ENCODE results near the gene BBS7. TPM values are rescaled to one million over a fixed set of nuclear protein-coding genes. Genes with fewer than 3 reads are reported as not detected.
A peak's percentile ranks its signal among the peaks of the same experiment; 100 is the strongest.

BBS7 gene
- total and polyA plus RNA-seq, 9 of the 15 experiments (the other 6 are each of a cell fraction or from before 2014, with no cell fraction given): 13.4 to 25.8 (median 16.4) TPM

DNA sequence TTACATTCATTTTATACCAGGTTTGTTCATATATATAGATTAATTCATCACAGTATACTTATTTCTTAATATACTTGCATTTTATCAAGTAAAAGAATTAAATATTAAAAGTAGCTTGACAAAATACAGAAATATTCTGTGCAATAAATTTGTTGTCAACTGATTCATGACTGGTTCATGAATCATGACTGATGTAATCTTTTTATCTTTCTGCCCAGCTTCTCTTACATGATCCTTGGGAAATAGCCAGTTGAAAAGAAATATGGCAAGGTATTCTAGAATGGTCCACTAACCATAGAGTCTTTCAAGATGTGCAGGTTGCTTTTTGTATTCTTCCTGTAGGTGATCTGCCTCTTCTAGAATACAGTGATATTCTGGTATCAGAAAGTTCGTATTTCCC lies 42.4 kb downstream of the BBS7 start (continued):
- TF ChIP-seq, protein P1, sequence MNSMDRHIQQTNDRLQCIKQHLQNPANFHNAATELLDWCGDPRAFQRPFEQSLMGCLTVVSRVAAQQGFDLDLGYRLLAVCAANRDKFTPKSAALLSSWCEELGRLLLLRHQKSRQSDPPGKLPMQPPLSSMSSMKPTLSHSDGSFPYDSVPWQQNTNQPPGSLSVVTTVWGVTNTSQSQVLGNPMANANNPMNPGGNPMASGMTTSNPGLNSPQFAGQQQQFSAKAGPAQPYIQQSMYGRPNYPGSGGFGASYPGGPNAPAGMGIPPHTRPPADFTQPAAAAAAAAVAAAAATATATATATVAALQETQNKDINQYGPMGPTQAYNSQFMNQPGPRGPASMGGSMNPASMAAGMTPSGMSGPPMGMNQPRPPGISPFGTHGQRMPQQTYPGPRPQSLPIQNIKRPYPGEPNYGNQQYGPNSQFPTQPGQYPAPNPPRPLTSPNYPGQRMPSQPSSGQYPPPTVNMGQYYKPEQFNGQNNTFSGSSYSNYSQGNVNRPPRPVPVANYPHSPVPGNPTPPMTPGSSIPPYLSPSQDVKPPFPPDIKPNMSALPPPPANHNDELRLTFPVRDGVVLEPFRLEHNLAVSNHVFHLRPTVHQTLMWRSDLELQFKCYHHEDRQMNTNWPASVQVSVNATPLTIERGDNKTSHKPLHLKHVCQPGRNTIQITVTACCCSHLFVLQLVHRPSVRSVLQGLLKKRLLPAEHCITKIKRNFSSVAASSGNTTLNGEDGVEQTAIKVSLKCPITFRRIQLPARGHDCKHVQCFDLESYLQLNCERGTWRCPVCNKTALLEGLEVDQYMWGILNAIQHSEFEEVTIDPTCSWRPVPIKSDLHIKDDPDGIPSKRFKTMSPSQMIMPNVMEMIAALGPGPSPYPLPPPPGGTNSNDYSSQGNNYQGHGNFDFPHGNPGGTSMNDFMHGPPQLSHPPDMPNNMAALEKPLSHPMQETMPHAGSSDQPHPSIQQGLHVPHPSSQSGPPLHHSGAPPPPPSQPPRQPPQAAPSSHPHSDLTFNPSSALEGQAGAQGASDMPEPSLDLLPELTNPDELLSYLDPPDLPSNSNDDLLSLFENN (IDR thresholded peaks at IDR 0.05; ENCODE audit: low read depth in 2 of 2, low read length in 2 of 2): peak in 1 of 2 experiments; percentile 73; a peak in 2 of 4 replicates
- TF ChIP-seq SMARCA4 (IDR thresholded peaks at IDR 0.05) (peak; percentile 93), HNRNPUL1 (IDR thresholded peaks at IDR 0.05; ENCODE audit: low read length) (no peak), NFRKB (IDR thresholded peaks at IDR 0.05; ENCODE audit: low read depth) (no peak), FOXM1 (IDR thresholded peaks at IDR 0.05; ENCODE audit: low read depth) (0 out of 2 replicates have a peak, but pooled peaks have one; percentile 22), FOXM1 (CRISPR knock-in tag; IDR thresholded peaks at IDR 0.05; ENCODE audit: low read depth) (no peak), TSC22D4 (tag; IDR thresholded peaks at IDR 0.05) (no peak), DPF2 (IDR thresholded peaks at IDR 0.05) (peak; percentile 89), CBFA2T2 (conservative IDR thresholded peaks at IDR 0.05) (peak; percentile 46; the same call in 1 of the 2 replicates), ZNF57 (CRISPR knock-in tag; IDR thresholded peaks at IDR 0.05) (no peak), CEBPB (tag; IDR thresholded peaks at IDR 0.05) (peak; percentile 49; the same call in 1 of the 2 replicates), NUFIP1 (IDR thresholded peaks at IDR 0.05; ENCODE audit: partially characterized antibody) (no peak), FOS (IDR thresholded peaks at IDR 0.05; ENCODE audit: extremely low read depth, insufficient read length) (peak; percentile 21), ZEB2 (IDR thresholded peaks at IDR 0.05) (no peak), FOSL1 (tag; conservative IDR thresholded peaks at IDR 0.05) (peak; percentile 99), JUND (IDR thresholded peaks at IDR 0.05; ENCODE audit: borderline replicate concordance, low read depth, low read length) (peak; percentile 90), JUND (tag; IDR thresholded peaks at IDR 0.05; ENCODE audit: borderline replicate concordance, low read depth, low read length) (peak; percentile 74; the same call in 2 of the 3 replicates), NR2C2 (CRISPR knock-in tag; IDR thresholded peaks at IDR 0.05) (no peak), NR2C2 (tag; IDR thresholded peaks at IDR 0.05) (no peak), L3MBTL2 (IDR thresholded peaks at IDR 0.05) (no peak), TCF3 (CRISPR knock-in tag; IDR thresholded peaks at IDR 0.05) (peak; percentile 59), CBFA2T3 (IDR thresholded peaks at IDR 0.05) (peak; percentile 70), TEAD4 (IDR thresholded peaks at IDR 0.05; ENCODE audit: low read length) (peak; percentile 84), TEAD4 (CRISPR knock-in tag; IDR thresholded peaks at IDR 0.05; ENCODE audit: borderline replicate concordance) (no peak)
- TF ChIP-seq, protein P2, sequence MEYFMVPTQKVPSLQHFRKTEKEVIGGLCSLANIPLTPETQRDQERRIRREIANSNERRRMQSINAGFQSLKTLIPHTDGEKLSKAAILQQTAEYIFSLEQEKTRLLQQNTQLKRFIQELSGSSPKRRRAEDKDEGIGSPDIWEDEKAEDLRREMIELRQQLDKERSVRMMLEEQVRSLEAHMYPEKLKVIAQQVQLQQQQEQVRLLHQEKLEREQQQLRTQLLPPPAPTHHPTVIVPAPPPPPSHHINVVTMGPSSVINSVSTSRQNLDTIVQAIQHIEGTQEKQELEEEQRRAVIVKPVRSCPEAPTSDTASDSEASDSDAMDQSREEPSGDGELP (CRISPR knock-in tag; IDR thresholded peaks at IDR 0.05; ENCODE audit: borderline replicate concordance): no peak
- TF ChIP-seq, protein P3, sequence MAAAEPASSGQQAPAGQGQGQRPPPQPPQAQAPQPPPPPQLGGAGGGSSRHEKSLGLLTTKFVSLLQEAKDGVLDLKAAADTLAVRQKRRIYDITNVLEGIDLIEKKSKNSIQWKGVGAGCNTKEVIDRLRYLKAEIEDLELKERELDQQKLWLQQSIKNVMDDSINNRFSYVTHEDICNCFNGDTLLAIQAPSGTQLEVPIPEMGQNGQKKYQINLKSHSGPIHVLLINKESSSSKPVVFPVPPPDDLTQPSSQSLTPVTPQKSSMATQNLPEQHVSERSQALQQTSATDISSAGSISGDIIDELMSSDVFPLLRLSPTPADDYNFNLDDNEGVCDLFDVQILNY (CRISPR knock-in tag; IDR thresholded peaks at IDR 0.05): no peak
- TF ChIP-seq, protein P4, sequence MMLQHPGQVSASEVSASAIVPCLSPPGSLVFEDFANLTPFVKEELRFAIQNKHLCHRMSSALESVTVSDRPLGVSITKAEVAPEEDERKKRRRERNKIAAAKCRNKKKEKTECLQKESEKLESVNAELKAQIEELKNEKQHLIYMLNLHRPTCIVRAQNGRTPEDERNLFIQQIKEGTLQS (IDR thresholded peaks at IDR 0.05): peak; percentile 83
- TF ChIP-seq, protein P4 (CRISPR knock-in tag; conservative IDR thresholded peaks at IDR 0.05): no peak
